NOMO-1 (cell line): ENCODE data around the gene CNST.
"Not testable (repeated sequence)": the region's sequence is repeated elsewhere in the genome, so short reads cannot be mapped to it uniquely, and the experiment has no call there.

Experiments
- DNase-seq, 2 experiments: peaks; one replicate each; lab custom pipeline; 2025; ENCODE audit not compliant: unreplicated experiment in 2 of 2; lab: John Stamatoyannopoulos, UW

CNST gene

DNA sequence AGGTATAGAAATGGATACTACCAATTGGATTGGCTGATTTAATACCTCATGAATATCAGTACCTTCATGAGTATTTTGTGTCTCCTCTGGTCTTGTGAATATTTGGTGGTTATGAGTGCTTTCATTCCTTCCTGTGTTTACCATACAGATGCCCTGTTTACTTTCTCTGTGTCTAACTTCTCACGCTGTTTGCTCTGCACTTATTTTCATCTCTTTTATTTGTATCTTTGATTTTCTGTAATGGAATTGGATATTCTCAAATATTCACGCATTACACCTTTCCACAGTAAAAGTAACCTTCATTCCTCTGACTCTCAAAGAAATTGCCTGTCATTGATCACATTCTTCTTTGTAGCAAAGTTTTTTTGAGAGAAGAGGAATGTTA is 16.8 kb downstream of the CNST start:
- DNase-seq = no peak

DNA sequence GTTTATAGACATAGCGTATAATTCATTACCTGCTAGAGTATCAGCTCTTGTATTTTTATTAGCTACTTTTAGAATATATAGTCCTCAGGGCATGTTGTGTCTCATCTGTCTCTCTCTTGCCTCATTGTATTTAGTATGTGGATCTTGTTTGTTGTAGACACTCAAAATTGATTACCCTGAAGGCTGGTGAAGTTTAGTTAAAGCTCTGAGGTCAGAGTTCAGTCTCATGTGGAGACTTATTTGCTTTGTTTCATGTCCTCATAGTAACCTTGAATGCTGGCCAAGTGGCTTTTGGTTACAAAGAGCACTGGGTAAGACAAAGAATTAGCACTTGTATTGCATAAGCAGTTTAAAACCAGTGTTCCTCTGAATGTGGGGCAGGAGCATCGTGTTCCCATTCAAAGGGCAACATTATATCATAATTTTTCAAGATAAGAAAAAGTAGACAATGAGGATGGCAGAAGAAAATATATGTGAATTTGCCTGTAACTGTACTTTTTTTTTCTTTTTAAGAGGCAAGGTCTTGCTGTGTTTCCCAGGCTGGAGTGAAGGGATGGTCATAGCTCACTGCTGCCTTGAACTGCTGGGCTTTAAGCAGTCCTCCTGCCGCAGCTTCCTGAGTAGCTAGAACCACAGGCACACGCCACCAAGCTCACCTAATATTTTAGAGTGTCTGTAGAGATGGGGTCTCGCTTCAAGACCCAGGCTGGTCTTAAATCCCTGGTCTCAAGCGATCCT is 17.4 kb downstream of the CNST start:
- peak in 1 of 2 experiments; percentile 22 for DNase-seq

DNA sequence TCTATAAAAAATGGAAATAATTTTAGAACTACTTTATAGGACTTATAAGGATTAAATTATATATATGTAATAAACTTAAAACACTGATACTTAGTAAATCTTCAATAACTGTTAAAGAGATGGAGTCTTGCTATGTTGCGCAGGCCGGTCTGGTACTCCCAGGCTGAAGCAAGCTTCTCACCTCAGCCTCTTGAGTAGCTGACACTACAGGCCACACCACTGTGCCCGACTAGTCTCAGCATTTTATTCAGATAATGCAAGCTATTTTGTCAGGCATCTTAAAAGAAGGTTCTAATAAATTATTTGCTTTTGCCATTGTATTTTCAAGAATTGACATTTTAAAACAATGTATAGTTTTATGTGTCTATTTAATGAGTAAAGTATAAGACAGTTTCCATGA is 20.8 kb downstream of the CNST start:
- DNase-seq = peak in 1 of 2 experiments; percentile 26

DNA sequence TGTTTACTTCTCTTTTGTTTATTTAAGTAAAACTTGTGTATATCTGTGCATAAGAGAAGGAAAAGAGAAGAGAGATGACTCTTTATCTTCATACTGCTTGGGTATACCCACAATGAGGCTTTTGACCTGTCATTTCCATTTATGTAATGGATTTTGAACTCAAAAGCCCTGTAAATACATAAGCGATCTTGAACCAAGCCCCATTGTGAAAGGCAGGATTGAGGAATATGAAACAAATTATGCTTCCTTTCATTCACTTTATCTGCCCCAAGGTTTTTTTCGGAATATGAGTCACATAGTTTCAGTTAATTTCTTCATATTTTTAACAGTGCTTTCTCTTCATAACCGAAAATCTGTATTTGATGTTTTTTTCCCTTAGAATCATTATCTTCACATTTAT is 21.4 kb downstream of the CNST start:
- peak; percentile 83 to 93 for DNase-seq

DNA sequence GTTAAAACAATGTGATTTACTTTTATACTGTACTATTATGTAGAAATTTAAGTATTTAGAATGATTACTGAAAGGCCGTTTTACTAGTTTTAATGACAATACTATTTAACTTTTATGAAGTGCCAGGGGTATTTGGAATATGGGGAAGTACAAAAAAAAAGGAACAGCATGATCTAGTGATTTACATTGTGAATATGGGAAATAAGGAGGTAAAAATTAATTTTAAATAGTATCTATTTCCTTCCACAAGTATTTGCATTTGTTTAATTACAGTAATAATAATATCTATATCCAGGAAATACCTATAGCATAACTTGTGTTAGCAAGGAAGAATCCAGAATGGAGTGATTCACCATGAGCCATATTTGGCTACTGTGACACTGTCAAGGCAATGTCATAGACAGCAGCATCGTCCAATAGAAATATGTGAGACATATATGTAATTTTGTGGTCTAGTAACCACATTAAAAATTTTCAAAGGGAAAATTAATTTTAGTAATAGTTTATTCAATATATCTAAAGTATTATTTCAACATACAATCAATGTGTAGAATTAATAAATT is 22.0 kb downstream of the CNST start:
- DNase-seq = peak in 1 of 2 experiments; percentile 43

DNA sequence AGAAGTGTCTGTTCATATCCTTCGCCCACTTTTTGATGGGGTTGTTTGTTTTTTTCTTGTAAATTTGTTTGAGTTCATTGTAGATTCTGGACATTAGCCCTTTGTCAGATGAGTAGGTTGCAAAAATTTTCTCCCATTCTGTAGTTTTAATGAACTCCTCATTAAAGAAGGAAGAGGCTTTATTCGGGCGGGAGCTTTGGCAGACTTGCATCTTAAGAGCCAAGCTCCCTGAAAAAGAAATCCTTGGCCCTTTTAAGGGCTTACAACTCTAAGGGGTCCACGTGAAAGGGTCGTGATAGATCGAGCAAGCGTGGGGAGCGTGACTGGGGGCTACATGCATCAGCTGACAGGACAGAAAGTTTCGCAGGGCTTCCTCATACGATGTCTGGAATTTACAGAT is 23.7 kb downstream of the CNST start:
- DNase-seq = not testable (repeated sequence)

DNA sequence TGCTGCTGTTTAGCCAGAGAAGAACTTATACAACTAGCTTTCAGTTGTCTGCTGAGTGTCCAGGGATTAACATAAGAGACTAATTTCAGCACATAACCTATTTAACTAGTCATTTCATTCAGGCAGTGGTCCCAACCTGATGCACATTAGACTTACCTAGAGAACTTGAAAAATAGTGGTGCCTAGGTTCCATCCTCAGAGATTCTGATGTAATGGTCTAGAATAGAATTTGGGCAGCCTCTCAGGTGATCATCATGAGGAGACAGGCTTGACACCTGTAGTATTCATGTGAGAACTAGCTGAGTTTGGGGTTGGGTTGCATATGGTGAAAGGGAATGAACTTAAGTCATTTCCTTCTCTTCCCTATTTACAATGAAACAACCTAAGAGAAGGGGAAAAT is 24.8 kb downstream of the CNST start:
- DNase-seq = no peak

DNA sequence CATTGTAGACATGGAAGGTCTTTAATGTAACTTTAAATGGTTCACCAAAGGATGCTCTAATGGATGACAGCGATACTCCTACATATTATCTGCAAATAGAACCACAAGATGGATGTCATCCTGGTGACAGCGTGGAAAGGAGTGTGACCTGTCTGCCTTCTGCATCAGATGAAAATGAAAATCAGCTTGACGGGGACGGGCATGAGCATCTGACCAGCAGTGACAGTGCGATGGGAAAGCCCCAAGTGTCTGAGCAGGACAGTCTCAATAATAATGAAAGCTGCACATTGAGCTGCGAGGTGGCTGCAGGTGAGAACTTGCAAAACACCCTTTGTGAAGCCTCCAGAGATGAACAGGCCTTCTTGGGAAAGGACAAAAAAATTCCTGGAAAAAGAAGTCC is 25.2 kb downstream of the CNST start:
- no peak for DNase-seq

DNA sequence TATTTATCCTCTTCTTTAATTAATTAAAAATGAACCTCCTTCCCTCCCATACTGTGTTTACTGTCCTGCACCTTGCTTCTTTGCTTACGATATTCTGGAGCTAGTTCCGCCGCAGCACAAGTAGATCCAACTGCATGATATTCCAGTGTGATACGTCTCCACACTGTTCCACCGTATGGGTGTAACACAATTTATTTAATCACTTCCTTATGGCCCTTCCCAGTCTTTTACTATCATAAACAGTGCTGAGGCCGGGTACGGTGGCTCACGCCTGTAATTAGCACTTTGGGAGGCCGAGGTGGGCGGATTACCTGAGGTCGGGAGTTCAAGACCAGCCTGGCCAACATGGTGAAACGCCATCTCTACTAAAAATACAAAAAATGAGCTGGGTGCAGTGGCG is 25.7 kb downstream of the CNST start:
- DNase-seq = no peak

DNA sequence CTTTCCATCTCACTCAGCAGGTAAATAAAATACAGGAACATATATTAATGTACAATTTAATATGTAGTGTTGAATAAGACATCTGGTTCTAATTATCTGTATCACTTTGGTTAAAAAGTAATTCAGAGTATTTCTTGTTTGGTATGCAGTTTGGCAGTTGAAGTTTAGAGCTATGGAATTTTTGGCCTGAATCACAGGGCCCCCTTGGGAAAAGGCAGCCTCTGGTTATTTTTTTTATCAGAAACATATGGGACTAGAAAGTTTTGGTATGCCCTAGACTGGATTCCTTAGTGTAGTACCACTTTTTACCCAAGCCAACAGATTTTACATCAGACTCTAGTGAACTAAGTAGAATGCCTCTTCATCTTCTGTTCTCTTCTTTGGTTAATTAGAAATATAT is 26.4 kb downstream of the CNST start:
- no peak for DNase-seq

DNA sequence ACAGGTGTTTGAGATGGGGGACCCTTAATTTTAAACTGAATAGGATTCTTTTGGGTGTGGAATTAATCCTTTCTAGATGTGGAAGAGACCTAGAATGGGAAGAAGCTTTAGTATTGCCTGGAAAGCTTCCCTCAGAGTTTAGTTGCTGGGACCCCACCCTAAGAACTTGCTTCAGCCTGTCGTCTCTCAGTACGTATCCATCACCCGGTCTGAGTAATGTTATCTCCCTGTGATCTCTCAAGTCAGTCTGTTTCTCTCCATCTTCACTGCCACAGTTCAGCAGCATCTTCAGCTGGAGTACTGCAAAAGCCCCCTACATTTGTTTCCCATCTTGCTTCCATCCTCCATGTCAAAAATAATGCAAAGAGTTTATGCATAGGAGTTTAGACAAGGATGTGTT is 28.9 kb downstream of the CNST start:
- no peak for DNase-seq

DNA sequence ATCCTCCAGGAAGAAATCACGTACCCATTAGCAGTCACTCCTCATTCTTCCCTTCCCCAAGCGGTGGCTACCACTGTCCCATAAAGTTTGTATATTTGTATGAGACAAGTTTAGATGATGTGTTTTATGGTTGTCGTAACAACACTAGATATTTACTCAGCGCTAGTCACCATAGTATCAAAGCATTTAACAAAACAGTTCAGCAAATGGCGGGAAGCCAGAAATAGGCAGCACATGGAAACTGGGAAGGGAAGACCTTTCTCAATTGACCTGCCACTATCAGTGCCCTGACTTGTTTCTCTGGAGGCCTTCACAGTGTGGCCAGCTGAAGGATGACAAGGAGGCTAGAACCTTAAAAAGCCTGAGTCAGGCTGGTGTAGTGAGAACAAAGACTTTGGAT is 31.1 kb downstream of the CNST start:
- no peak for DNase-seq

DNA sequence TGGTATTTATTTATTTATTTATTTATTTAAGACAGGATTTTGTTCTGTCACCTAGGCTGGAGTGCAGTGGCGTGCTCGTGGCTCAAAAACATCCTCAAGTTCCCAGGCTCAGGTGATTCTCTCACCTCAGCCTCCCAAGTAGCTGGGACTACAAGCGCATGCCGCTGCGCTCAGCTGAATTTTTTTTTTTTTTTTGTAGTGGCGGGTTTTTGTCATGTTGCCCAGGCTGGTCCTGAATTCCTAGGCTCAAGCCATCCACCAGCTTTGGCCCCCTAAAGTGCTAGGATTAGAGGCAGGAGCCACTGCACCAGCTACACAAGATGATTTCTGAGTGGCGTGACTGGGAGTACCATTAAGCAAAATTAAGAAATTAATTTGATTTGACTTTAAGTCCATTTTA is 31.7 kb downstream of the CNST start:
- no peak for DNase-seq

DNA sequence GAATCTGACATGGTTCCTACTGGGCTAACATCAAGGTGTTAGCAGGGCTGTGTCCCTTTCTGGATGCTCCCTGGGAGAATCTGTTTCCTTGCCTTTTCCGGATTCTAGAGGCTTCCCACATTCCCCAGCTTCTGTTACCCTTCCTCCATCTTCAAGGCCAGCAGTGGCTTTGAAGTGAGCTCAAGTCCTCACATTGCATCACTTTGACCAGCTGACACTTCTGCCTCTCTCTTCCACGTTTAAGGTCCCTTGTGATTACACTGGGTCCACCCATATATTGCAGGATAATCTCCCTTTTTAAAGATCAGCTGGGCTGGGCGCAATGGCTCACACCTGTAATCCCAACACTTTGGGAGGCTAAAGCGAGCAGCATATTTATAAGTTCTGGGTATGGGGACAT is 33.1 kb downstream of the CNST start:
- no peak for DNase-seq

DNA sequence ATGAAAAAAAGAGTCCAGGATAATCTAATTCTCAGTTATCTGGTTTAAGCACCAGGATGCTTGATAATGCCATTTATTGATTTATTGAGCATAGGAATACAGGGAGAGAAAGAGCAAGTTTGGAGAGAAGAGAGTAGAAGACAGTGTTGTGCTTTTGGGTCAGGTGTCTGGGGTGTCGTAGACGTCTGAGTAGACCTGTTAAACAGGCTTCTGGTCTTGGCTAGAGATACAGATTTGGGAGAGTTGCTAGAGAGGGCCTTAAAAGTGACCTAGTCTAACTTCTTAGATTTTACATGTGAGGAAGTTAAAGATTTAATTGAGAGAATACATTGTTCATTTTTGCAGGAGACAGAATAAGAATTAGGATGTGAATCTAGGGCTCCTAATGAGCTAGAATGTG is 34.3 kb downstream of the CNST start:
- DNase-seq = no peak

DNA sequence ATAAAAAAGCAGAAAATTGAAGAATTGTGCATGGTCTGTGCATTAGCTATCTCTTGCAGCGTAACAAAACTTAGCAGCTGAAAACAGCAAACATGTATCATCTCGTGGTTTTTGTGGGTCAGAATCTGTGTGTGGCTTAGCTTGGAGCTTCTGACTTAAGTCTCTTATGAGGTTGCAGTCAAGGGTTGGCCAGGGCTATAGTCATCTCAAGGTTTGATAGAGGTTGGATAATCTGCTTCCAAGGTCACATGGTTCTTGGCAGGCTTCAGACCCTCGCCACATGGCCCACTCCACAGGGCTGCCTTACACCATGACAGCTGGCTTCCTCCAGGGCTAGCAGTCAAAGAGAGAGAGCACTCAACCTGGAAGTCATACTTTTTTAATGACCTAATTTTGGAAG is 35.9 kb downstream of the CNST start:
- no peak for DNase-seq

DNA sequence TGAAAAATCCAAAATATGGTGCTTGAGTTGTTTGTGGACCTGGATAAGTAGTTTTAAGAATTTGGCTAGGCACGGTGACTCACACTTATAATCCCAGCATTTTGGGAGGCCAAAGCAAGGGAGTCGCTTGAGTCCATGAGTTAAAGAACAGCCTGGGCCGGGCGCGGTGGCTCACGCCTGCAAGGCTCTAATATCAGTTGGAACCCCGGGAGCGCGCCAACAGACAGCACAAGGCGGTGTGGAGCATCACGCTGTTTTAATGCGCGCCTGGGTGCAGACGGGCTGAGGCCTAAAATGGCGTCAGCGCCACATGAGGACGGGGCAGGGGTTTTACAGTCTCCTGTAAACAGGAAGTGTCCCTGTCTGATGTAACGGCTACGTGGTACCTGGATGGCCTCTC is 39.0 kb downstream of the CNST start:
- not testable (repeated sequence) for DNase-seq

DNA sequence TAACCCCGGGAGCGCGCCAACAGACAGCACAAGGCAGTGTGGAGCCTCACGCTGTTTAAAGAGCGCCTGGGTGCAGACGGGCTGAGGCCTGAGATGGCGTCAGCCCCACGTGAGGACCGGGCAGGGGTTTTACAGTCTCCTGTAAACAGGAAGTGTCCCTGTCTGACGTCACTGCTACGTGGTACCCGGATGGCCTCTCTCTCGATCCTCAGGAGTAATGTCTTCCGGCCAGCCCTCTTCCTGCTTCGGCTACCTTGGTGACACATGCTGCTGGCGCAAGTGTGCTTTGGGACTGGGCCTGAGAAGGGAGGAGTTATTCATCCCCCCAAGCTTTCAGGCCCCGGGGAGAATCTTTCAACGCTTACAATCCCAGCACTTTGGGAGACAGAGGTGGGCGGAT is 41.2 kb downstream of the CNST start:
- no peak for DNase-seq

DNA sequence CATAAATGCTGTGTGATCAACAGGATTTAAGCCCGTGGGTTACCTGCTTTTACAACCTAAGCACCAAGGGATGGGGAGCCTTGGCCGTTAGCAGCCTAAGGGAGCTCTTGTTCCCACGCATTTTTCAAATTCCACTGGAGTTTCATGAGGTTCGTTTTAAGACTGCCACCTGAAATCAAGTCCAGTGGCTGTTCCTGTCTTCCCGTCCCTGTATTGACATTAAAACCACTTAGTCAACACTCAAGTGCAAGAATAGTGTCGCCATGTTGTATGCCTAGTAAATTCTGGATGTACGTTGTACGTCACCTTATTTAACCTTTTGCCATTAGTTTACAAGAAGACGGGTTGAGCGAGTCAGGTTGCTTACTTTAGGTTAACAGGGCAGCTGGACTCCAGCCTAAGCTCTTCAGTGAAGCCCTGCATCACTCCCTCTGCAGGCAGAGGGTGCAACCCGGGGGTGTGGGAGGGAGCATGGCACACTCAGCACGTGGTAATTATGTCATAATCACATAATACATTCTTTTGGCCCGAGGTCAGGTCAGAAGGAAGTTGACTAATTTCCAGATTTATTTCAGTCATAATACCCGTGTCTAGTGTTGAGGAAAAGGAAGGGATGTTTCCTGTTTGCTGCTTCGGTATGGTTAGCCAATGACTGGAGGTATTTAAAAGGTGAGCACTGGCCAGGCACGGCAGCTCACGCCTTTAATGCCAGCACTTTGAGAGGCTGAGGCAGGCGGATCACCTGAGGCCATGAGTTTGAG is 42.5 kb downstream of the CNST start:
- DNase-seq = peak; percentile 95 to 96

DNA sequence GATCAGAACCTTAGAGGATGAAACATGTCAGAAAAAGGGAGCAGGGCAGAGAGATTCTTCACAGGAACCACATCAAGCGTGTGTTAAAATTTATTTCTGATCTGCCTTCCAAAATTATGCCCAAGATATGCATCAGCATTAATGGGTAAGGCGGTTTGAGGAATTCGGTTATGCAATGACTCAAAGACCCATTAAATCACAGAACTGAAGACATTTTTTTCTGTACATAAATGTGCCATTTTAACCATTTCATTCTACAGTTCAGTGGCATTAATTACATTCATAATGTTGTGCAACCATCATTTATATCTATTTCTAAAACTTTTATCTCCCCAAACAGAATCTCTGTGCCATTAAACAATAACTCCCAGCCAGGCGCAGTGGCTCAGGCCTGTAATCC is 43.4 kb downstream of the CNST start:
- DNase-seq = peak in 1 of 2 experiments; percentile 15

DNA sequence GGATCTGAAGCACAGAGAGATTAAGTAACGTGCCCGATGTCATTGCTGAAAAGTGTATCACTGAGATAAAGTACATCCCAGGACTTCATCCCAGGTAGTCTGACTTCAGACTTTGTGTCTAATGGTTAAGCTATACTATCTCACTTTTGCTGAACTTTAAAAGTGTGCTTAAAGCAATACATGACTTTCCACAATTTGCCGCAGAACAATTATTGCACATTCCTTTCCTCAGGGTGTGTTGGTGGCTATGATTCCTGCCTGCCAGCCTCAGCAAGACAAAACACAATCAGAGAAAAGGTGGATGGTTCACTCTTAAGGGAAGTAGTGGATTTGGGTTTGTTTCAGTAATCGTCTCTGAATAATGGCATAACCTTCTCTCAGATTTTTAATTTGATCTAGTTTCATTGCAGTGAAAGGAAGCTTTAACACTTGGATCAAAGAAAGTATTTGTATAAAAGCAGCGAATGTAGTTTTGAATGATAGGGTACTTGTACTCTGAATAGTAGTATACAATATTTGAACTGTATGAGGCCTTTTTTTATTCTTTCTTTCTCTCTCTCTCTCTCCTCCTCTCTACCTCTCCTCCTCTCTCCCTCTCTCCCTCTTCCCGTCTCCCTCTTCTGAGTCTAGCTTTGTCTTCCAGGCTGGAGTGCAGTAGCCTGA is 47.0 kb downstream of the CNST start:
- no peak for DNase-seq

DNA sequence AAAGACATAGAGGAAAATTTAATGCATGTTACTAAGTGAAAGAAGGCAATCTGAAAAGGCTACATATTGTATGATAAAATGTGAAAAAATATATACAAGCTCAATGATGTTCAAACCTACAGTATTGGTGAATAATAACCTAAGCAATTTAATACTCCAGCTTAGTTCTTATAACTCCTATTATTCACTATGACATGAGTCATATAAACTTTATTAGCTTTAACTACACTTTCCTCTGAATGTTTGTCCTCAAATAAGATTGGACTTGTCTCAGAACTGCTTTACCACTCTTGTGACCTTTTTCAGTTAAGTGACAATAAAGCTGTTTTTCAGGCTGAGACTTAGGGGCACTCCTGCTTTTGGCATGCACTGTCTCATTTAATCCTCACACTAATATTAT is 50.9 kb downstream of the CNST start:
- DNase-seq = no peak
